ENCODE data around the gene TEX47.

- no peak for TF ChIP-seq CTCF (IDR thresholded peaks at IDR 0.05)
- no peak for TF ChIP-seq ZFX (IDR thresholded peaks at IDR 0.05; ENCODE audit: borderline replicate concordance)
Measured at GRCh38 chr7:88818552-88818951, 23.0 kb upstream of the TEX47 start.

Data from 22Rv1 (cell line).